ENCODE measurements around the gene SDK1.

Gene SDK1

GRCh38 chr7:3924277-3924676 lies 623.2 kb downstream of the SDK1 start:
- TF ChIP-seq CTCF (IDR thresholded peaks at IDR 0.05; ENCODE audit: low read depth, low read length) = no peak

DNA sequence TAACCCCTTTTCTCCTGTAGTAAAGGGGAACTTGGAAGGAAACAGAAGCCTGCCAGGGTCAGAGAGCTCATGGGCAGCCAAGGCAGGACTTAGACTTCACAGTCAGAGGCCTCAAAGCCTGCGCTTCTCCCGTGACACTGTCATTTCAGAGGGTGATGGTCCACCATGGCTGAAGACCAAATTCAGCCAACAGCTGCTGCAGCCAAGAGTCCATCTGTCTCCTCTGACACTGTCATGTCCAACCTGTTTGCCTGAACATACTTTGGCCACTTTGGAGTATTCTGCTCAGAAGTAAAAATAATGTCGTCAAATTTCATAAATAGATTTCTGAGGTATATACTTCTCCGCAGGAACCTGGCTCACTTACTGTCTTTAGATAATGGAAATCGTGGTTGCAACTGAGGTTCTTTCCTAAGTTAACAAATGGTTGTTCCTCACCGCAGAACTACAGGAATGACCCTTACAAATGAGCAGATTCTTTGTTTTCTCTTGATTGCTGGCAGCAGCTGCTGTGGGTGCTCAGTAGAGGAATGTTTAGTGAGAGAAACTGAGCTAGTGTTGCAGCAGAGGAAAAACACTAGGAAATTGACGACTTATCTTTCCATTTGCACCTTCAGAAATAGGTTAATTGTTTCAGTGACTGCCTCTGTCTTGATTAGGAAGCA lies 626.5 kb downstream of the SDK1 start:
- TF ChIP-seq CTCF (IDR thresholded peaks at IDR 0.05; ENCODE audit: low read depth, low read length) = no peak

More at GRCh38 chr7:3924277-3924676, 623.2 kb downstream of the SDK1 start:
- Histone ChIP-seq H3K9me3 (ENCODE audit: severe bottlenecking) (no peaks in the 10 kb centered on the region), H3K27me3 (ENCODE audit: insufficient read depth, low read depth, severe bottlenecking) (no peaks in the 10 kb centered on the region), H3K36me3 (no peaks in the 10 kb centered on the region), H3K27ac (no peak overlapping the region), H3K4me3 (ENCODE audit: low read depth, low read length) (no peak overlapping the region)
- DNase-seq = no peak

DNA sequence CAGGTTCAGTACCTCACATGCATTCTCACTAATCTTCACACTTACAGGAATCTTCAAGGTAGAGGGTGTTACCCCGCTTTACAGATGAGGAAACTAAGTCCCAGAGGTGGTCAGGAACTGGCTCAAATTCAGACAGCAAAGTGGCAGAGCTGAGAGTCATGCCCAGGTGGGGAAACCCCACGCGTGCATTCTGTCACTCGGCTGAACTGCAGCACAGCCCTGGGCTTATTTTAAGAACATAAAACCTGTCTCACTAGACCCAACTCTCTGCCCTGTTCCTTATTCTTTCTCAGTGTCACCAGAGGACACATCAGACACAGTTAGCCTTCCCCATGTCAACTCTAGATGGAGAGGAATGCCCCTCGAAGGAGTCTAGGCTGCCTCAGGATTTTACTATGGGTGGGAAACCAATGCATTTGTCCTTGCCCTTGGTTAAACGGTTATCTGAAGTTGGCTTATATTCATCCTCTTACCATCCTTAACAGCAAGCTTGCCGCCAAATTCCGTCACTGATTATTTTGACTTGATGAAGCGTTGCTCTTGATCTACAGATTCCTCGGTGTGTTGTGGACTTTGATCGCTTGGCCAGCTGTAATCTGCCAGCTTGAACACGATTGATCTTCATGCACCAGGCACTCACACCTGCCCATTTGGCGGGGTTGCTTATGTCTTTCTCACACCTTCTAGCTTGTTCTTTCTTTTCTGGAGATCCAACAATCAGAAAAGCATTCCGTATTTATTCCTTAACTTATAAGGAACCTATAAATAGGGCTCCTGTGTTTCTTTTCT lies 627.9 kb downstream of the SDK1 start:
- Histone ChIP-seq H3K36me3 (no peaks in the 10 kb centered on the region), H3K27ac (no peak overlapping the region), H3K4me3 (ENCODE audit: low read depth, low read length) (no peak overlapping the region), H3K9me3 (ENCODE audit: severe bottlenecking) (no peaks in the 10 kb centered on the region), H3K27me3 (ENCODE audit: insufficient read depth, low read depth, severe bottlenecking) (no peaks in the 10 kb centered on the region)
- no peak for DNase-seq
- TF ChIP-seq CTCF (IDR thresholded peaks at IDR 0.05; ENCODE audit: low read depth, low read length) = no peak

More for the DNA sequence above, 626.5 kb downstream of the SDK1 start:
- H3K27ac ChIP-seq = no peak overlapping the region
- no peaks in the 10 kb centered on the region for H3K36me3 ChIP-seq
- no peaks in the 10 kb centered on the region for H3K9me3 ChIP-seq (ENCODE audit: severe bottlenecking)
- H3K4me3 ChIP-seq (ENCODE audit: low read depth, low read length) = no peak overlapping the region
- no peaks in the 10 kb centered on the region for H3K27me3 ChIP-seq (ENCODE audit: insufficient read depth, low read depth, severe bottlenecking)
- no peak for DNase-seq

GRCh38 chr7:3931843-3932242 lies 630.8 kb downstream of the SDK1 start:
- Histone ChIP-seq H3K27me3 (ENCODE audit: insufficient read depth, low read depth, severe bottlenecking) (no peaks in the 10 kb centered on the region), H3K36me3 (no peaks in the 10 kb centered on the region; the same call in 1 of the 2 replicates), H3K9me3 (ENCODE audit: severe bottlenecking) (no peaks in the 10 kb centered on the region), H3K4me3 (ENCODE audit: low read depth, low read length) (no peak overlapping the region), H3K27ac (no peak overlapping the region)
- TF ChIP-seq CTCF (IDR thresholded peaks at IDR 0.05; ENCODE audit: low read depth, low read length) = no peak
- DNase-seq = no peak

- TF ChIP-seq CTCF (IDR thresholded peaks at IDR 0.05; ENCODE audit: low read depth, low read length) = no peak
Measured at GRCh38 chr7:3937146-3937545, 636.1 kb downstream of the SDK1 start.

More at GRCh38 chr7:3937146-3937545, 636.1 kb downstream of the SDK1 start:
- H3K27me3 ChIP-seq (ENCODE audit: insufficient read depth, low read depth, severe bottlenecking) = no peaks in the 10 kb centered on the region
- H3K36me3 ChIP-seq = no peaks in the 10 kb centered on the region; the same call in 1 of the 2 replicates
- H3K27ac ChIP-seq = no peak overlapping the region
- no peak for DNase-seq
- no peak overlapping the region for H3K4me3 ChIP-seq (ENCODE audit: low read depth, low read length)
- no peaks in the 10 kb centered on the region for H3K9me3 ChIP-seq (ENCODE audit: severe bottlenecking)
